ENCODE measurements around the gene CFAP46.
A peak's percentile ranks its signal among the peaks of the same experiment; 100 is the strongest.

CFAP46 gene

DNA sequence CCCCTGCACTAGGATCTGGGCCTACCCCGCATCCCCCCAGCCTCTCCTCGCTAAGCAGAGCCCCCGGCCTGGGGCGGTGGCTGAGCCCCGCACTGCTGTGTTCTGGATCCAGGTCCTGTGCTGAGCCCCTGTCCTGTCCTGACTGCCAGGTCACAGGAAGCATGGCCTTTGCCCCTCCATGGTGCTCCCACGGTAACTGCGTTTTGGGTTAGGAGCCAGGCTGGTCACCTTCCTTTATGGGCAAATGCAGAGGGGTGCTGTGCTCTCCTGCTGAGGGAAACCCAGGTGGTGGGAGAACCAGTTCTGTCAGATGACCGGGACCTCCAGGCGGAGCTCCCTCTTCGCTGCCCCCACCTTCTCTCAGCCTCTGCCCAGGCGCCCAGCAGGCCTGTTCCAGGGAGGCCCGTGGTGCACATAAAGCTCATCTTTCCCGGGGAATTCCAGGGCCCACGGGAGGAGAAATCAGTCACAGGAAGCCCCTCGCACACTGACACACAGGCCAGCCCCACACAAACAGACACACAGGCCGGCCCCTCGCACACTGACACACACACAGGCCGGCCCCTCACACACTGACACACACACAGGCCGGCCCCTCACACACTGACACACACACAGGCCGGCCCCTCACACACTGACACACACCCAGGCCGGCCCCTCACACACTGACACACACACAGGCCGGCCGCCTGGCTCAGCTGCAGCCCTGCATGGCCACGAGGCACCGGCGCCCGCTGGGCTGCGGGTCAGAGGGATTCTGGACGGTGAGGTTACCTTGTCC, 75.6 kb downstream of the CFAP46 start:
- no peak overlapping the region for H3K27ac Mint-ChIP-seq
- H3K27me3 Mint-ChIP-seq = peaks cover 30% of the 10 kb centered on the region
- DNase-seq = peak; percentile 22

GRCh38 chr10:132865851-132866600, 76.3 kb downstream of the CFAP46 start:
- Mint-ChIP-seq H3K9me3 (no peaks in the 10 kb centered on the region), H3K36me3 (ENCODE audit: low read depth) (no peaks in the 10 kb centered on the region), H3K27me3 (peaks cover 30% of the 10 kb centered on the region), H3K4me1 (ENCODE audit: low read depth) (peaks cover 9% of the 10 kb centered on the region), H3K4me3 (no peak overlapping the region), H3K27ac (no peak overlapping the region)
- DNase-seq = peak; percentile 18

More for the DNA sequence above, 75.6 kb downstream of the CFAP46 start:
- H3K4me3 Mint-ChIP-seq = no peak overlapping the region
- no peaks in the 10 kb centered on the region for H3K9me3 Mint-ChIP-seq
- peaks cover 9% of the 10 kb centered on the region for H3K4me1 Mint-ChIP-seq (ENCODE audit: low read depth)
- H3K36me3 Mint-ChIP-seq (ENCODE audit: low read depth) = no peaks in the 10 kb centered on the region

- Mint-ChIP-seq H3K4me1 (ENCODE audit: low read depth) (peaks cover 9% of the 10 kb centered on the region), H3K27ac (no peak overlapping the region), H3K36me3 (ENCODE audit: low read depth) (no peaks in the 10 kb centered on the region), H3K4me3 (no peak overlapping the region), H3K27me3 (peaks cover 28% of the 10 kb centered on the region), H3K9me3 (no peaks in the 10 kb centered on the region)
- DNase-seq = peak; percentile 15
These were observed 77.2 kb downstream of the CFAP46 start for GRCh38 chr10:132865171-132865631.

GRCh38 chr10:132862485-132863420, 79.6 kb downstream of the CFAP46 start:
- H3K27me3 Mint-ChIP-seq = peaks cover 26% of the 10 kb centered on the region
- no peaks in the 10 kb centered on the region for H3K9me3 Mint-ChIP-seq
- H3K4me3 Mint-ChIP-seq = no peak overlapping the region

DNA sequence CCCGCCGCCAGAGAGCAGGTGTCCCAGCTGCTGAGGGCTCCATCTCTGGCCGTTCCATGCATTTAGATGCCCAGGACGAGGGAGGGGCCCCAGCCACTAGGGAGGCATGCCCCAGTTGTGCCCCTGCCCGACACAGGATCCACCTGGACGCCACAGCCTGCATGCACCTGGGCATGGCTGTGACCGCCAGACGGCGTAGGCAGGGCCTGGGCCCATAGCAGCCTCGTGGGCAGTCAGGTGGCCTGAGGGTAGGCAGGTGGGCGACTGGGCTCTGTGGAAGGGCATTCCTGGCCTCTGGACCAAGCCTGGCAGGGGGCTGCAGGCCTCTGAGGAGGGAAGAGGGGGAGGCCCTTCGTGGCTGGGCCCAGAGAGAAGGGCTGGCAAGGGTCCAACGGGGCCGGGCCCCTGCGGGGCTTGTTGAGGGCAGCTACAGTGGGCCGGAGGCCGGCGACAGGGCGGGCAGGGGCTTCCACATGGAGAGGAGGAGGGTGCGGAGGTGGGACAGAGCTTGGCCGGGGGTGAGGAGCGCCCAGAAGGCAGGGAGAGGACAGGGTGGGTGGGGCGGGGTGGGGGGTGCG, 80.4 kb downstream of the CFAP46 start:
- Mint-ChIP-seq H3K9me3 (no peaks in the 10 kb centered on the region), H3K36me3 (ENCODE audit: low read depth) (no peaks in the 10 kb centered on the region), H3K27ac (no peak overlapping the region), H3K27me3 (peaks cover 26% of the 10 kb centered on the region), H3K4me1 (ENCODE audit: low read depth) (peaks cover 9% of the 10 kb centered on the region), H3K4me3 (no peak overlapping the region)
- DNase-seq = peak; percentile 16

More at GRCh38 chr10:132862485-132863420, 79.6 kb downstream of the CFAP46 start:
- Mint-ChIP-seq H3K27ac (no peak overlapping the region), H3K4me1 (ENCODE audit: low read depth) (peaks cover 9% of the 10 kb centered on the region), H3K36me3 (ENCODE audit: low read depth) (no peaks in the 10 kb centered on the region)
- peak; percentile 28 for DNase-seq

- Mint-ChIP-seq H3K27me3 (peaks cover 24% of the 10 kb centered on the region), H3K4me1 (ENCODE audit: low read depth) (peaks cover 9% of the 10 kb centered on the region), H3K27ac (no peak overlapping the region), H3K4me3 (no peak overlapping the region), H3K9me3 (no peaks in the 10 kb centered on the region), H3K36me3 (ENCODE audit: low read depth) (no peaks in the 10 kb centered on the region)
- peak; percentile 13 for DNase-seq
These were observed 81.2 kb downstream of the CFAP46 start for GRCh38 chr10:132861116-132861691.

GRCh38 chr10:132860532-132860931, 81.8 kb downstream of the CFAP46 start:
- Mint-ChIP-seq H3K4me1 (ENCODE audit: low read depth) (peaks cover 9% of the 10 kb centered on the region), H3K27me3 (peaks cover 21% of the 10 kb centered on the region), H3K9me3 (no peaks in the 10 kb centered on the region), H3K4me3 (no peak overlapping the region), H3K36me3 (ENCODE audit: low read depth) (no peaks in the 10 kb centered on the region), H3K27ac (no peak overlapping the region)
- DNase-seq = no peak

DNA sequence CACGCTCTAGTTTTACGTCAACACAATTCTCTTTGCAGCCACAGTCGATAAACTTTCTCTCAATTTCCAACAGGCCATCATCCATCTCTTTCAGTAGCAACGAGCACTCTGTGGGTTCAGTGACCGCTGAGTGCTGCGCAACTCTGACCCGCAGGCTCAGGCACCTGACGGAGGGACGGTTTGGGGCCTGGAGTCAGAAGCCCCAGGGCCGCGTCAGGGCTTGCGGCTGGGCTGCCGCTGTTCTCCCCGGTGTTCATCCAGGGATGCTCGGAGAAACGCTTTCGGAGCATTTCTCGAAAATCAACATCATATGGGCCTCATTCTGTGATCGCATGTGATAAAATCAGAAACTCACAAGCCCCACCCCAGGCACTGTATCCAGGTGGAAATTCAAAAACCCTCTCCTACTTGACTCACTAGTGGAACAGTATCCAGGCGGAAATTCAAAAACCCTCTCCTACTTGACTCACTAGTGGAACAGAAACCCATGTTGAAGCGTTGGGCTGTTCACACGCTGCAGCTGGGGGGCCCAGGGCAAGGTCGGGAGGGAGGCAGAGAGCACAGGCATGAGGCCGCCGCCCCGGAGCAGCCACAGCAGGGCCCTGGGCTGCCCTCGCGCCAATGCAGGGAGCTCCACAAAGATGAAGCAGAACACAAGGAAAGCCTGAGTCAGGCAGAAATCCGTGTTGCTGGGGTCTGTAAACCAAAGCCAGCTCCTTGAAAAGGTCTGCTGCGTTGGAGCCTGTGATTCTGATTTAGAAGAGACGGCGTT, 83.1 kb downstream of the CFAP46 start:
- H3K36me3 Mint-ChIP-seq (ENCODE audit: low read depth) = no peaks in the 10 kb centered on the region
- H3K27me3 Mint-ChIP-seq = peaks cover 12% of the 10 kb centered on the region
- H3K4me3 Mint-ChIP-seq = no peak overlapping the region
- H3K27ac Mint-ChIP-seq = no peak overlapping the region
- no peaks in the 10 kb centered on the region for H3K9me3 Mint-ChIP-seq
- H3K4me1 Mint-ChIP-seq (ENCODE audit: low read depth) = peaks cover 7% of the 10 kb centered on the region
- DNase-seq = no peak

DNA sequence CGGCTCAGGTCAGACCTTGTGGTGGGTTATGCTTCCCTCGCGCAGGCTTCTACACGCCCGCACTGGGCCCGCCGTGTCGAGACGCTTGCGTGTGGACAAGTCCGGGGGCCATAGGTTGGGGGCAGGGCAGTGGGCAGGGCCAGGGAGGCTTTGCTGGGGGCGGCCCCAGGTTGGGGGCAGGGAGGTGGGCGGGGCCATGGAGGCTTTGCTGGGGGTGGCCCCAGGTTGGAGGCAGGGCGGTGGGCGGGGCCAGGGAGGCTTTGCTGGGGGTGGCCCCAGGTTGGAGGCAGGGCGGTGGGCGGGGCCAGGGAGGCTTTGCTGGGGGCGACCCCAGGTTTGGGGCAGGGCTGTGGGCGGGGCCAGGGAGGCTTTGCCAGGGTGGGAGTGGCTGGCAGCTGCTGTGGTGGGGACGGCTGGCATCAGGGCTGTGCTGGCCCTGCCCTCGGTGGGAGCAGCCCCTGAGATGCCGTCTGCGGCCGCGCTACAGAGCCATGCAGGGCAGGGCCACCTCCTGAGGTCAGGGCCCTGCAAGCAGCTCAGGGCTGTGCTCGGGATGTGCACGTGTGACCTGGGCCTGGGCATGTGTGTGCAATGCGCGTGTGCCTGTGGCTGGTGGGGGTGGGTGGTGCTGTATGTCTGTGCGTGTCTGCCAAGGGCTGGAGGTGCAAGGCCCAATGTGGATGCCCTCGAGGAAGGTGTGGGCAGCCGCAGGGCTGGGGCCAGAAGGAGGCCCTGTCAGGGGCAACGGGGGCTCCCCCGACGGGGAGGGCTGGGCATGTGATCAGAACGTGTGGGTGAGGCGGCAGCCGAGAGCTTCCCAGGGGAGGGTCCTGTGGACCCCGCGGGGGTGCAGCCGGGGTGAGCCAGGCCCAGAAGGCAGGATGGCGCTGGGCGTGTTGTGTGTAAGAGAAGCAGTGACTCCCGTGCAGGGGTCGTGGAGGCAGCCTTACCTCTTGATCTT, 84.0 kb downstream of the CFAP46 start:
- H3K4me3 Mint-ChIP-seq = no peak overlapping the region
- no peaks in the 10 kb centered on the region for H3K9me3 Mint-ChIP-seq
- no peak overlapping the region for H3K27ac Mint-ChIP-seq
- DNase-seq = no peak
- H3K27me3 Mint-ChIP-seq = peaks cover 5% of the 10 kb centered on the region
- peaks cover 6% of the 10 kb centered on the region for H3K4me1 Mint-ChIP-seq (ENCODE audit: low read depth)
- H3K36me3 Mint-ChIP-seq (ENCODE audit: low read depth) = no peaks in the 10 kb centered on the region

GRCh38 chr10:132856869-132857524, 85.4 kb downstream of the CFAP46 start:
- Mint-ChIP-seq H3K27me3 (peaks cover 7% of the 10 kb centered on the region), H3K4me3 (no peak overlapping the region), H3K4me1 (ENCODE audit: low read depth) (no peaks in the 10 kb centered on the region), H3K27ac (no peak overlapping the region), H3K9me3 (no peaks in the 10 kb centered on the region), H3K36me3 (ENCODE audit: low read depth) (no peaks in the 10 kb centered on the region)
- no peak for DNase-seq

DNA sequence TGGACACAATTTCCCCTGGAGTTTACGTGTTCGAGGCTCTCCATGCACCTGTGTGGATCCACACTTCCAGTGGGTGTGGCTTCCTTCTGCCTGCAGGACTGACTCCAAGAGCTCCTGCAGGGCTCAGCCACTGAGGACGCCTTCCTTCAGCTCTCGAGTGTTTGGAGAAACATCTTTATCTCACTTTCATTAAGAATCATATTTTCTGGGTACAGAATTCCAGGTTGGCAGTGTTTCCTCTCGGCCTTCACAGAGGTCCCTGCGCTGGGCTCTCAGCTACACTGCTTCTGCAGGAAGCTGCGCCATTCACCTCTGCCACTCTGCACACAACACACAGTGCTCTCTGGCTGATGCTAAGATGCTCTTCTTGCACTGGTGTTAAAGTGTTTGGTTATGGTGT, 86.5 kb downstream of the CFAP46 start:
- Mint-ChIP-seq H3K4me1 (ENCODE audit: low read depth) (no peaks in the 10 kb centered on the region), H3K4me3 (no peak overlapping the region), H3K9me3 (no peaks in the 10 kb centered on the region), H3K36me3 (ENCODE audit: low read depth) (no peaks in the 10 kb centered on the region), H3K27me3 (peaks cover 6% of the 10 kb centered on the region), H3K27ac (no peak overlapping the region)
- DNase-seq = no peak

DNA sequence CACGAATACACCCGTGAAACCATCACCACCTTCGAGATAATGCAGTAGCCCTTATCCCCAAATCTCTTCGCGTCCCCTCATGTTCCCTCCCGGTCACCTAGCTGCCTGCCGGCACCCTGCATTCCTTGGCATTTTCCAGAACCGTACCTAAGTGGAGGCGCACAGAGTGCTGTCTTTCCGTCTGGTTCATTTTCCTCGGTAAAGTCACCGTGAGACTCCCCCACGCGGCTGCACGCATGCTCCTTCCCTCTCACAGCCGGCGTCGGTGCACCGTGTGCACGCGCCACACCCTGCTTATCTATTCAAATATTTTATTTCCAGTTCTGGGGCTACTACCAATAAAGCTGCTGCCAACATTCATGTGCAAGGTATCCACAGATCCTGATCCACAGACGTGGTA, 90.9 kb downstream of the CFAP46 start:
- peaks cover 17% of the 10 kb centered on the region for H3K27me3 Mint-ChIP-seq
- peaks cover 11% of the 10 kb centered on the region for H3K4me1 Mint-ChIP-seq (ENCODE audit: low read depth)
- H3K4me3 Mint-ChIP-seq = no peak overlapping the region
- H3K27ac Mint-ChIP-seq = no peak overlapping the region
- no peaks in the 10 kb centered on the region for H3K9me3 Mint-ChIP-seq
- DNase-seq = no peak
- no peaks in the 10 kb centered on the region for H3K36me3 Mint-ChIP-seq (ENCODE audit: low read depth)

Data from activated T-cell treated with anti-CD3 and anti-CD28 coated beads, Interleukin-2, amount 50 U/mL, for 24 hours (primary cell).